Activated CD8-positive, alpha-beta memory T cell treated with anti-CD3 and anti-CD28 coated beads, Interleukin-2, amount 50 U/mL, for 1 hour (primary cell): ENCODE results near the gene TSFM.

Experiments
- DNase-seq: peaks from one replicate; pipeline ENCODE4 v3.0.0-alpha.2; 2020; ENCODE audit errors: extremely low read depth

TSFM gene

GRCh38 chr12:57780284-57780897, 2.2 kb upstream of the TSFM start:
- DNase-seq = no peak

- DNase-seq = no peak
Measured at GRCh38 chr12:57781244-57781643, 1.3 kb upstream of the TSFM start.

GRCh38 chr12:57781801-57782200, 786 bp upstream of the TSFM start:
- DNase-seq = no peak

GRCh38 chr12:57782243-57782607, 362 bp upstream of the TSFM start:
- no peak for DNase-seq

GRCh38 chr12:57783466-57783801, 847 bp downstream of the TSFM start:
- DNase-seq = no peak

- no peak for DNase-seq
Measured at GRCh38 chr12:57783861-57784260, 1.3 kb downstream of the TSFM start.

GRCh38 chr12:57793920-57794319, 11.3 kb downstream of the TSFM start:
- no peak for DNase-seq

- no peak for DNase-seq
Measured at GRCh38 chr12:57795354-57795753, 12.8 kb downstream of the TSFM start.

- DNase-seq = no peak
Measured at GRCh38 chr12:57796996-57797395, 14.4 kb downstream of the TSFM start.

GRCh38 chr12:57797933-57798332, 15.3 kb downstream of the TSFM start:
- no peak for DNase-seq

- no peak for DNase-seq
Measured at GRCh38 chr12:57800965-57801364, 18.4 kb downstream of the TSFM start.

GRCh38 chr12:57802607-57803006, 20.0 kb downstream of the TSFM start:
- no peak for DNase-seq

GRCh38 chr12:57803319-57803893, 20.8 kb downstream of the TSFM start:
- DNase-seq = no peak

GRCh38 chr12:57806677-57807076, 24.1 kb downstream of the TSFM start:
- no peak for DNase-seq

GRCh38 chr12:57807285-57807684, 24.7 kb downstream of the TSFM start:
- DNase-seq = no peak

GRCh38 chr12:57808351-57808750, 25.8 kb downstream of the TSFM start:
- DNase-seq = no peak

GRCh38 chr12:57809425-57809824, 26.8 kb downstream of the TSFM start:
- DNase-seq = no peak

- DNase-seq = no peak
Measured at GRCh38 chr12:57810450-57810849, 27.9 kb downstream of the TSFM start.

- no peak for DNase-seq
Measured at GRCh38 chr12:57811028-57811755, 28.6 kb downstream of the TSFM start.

GRCh38 chr12:57813111-57813970, 30.8 kb downstream of the TSFM start:
- DNase-seq = no peak

GRCh38 chr12:57813971-57814772, 31.6 kb downstream of the TSFM start:
- no peak for DNase-seq
